ENCODE results near the gene POLR2H.

Gene POLR2H

GRCh38 chr3:184361532-184361931 is at the start of gene POLR2H, which contains the start of gene CLCN2:
TSS of gene POLR2H (plus strand) at chr3:184361710. CDS start at chr3:184363493, 1,783 bp downstream.
TSS of gene CLCN2 (minus strand) at chr3:184361605. CDS start at chr3:184361479, 126 bp downstream.
- ATAC-seq, result peak; percentile 42 to 47

- peak; percentile 86 for ATAC-seq
These were observed 47.2 kb upstream of the POLR2H start, which contains the start of gene EIF4G1 for GRCh38 chr3:184314363-184314699. TSS of gene EIF4G1 (plus strand) at chr3:184314606. CDS start at chr3:184315797, 1,191 bp downstream.

GRCh38 chr3:184314700-184315542 is 46.6 kb upstream of the POLR2H start:
- peak; percentile 53 to 55 for ATAC-seq

GRCh38 chr3:184315543-184315867 is 46.0 kb upstream of the POLR2H start:
- ATAC-seq, result no peak

- ATAC-seq, result no peak
These were observed 45.4 kb upstream of the POLR2H start for GRCh38 chr3:184315871-184316661.

GRCh38 chr3:184316792-184317191 is 44.7 kb upstream of the POLR2H start:
- ATAC-seq, result no peak

GRCh38 chr3:184317201-184317600 is 44.3 kb upstream of the POLR2H start:
- ATAC-seq, result no peak

GRCh38 chr3:184320104-184320445 is 41.4 kb upstream of the POLR2H start:
- ATAC-seq, result peak; percentile 39 to 48

- no peak for ATAC-seq
These were observed 39.8 kb upstream of the POLR2H start for GRCh38 chr3:184321666-184322065.

GRCh38 chr3:184322731-184323487 is 38.6 kb upstream of the POLR2H start:
- no peak for ATAC-seq

GRCh38 chr3:184323696-184324095 is 37.8 kb upstream of the POLR2H start:
- ATAC-seq, result no peak

- ATAC-seq, result no peak
These were observed 36.2 kb upstream of the POLR2H start for GRCh38 chr3:184325269-184325668.

GRCh38 chr3:184325715-184326369 is 35.7 kb upstream of the POLR2H start:
- ATAC-seq, result peak; percentile 83 to 90

GRCh38 chr3:184327171-184327570 is 34.3 kb upstream of the POLR2H start:
- ATAC-seq, result no peak

GRCh38 chr3:184328516-184328915 is 33.0 kb upstream of the POLR2H start:
- ATAC-seq, result no peak

GRCh38 chr3:184332370-184333090 is 29.0 kb upstream of the POLR2H start:
- no peak for ATAC-seq

- no peak for ATAC-seq
These were observed 28.3 kb upstream of the POLR2H start for GRCh38 chr3:184333190-184333589.

- no peak for ATAC-seq
These were observed 27.8 kb upstream of the POLR2H start for GRCh38 chr3:184333700-184334099.

- peak; percentile 76 to 81 for ATAC-seq
These were observed 26.9 kb upstream of the POLR2H start for GRCh38 chr3:184334470-184335158.

GRCh38 chr3:184335291-184335660 is 26.2 kb upstream of the POLR2H start:
- ATAC-seq, result no peak
